SK-N-MC (cell line): ENCODE data around the gene CCR4.

ENCODE experiments used
- DNase-seq: peaks from one replicate; pipeline ENCODE4 v3.0.0-alpha.2; 2011; ENCODE audit warnings: low read depth, low spot score
- H3K27ac ChIP-seq: fragments of 200-600 bp; sonication (generic); 2 replicates; pipeline ENCODE4 v1.5.1; 2016; ENCODE audit warnings: mixed run types
- H3K36me3 ChIP-seq: fragments of 200-600 bp; sonication (generic); 2 replicates; pipeline ENCODE4 v1.6.1; 2017; ENCODE audit warnings: antibody characterized with exemption, low read length, mixed read lengths; ENCODE audit not compliant: insufficient read depth
- H3K4me3 ChIP-seq: fragments of 200-600 bp; sonication (generic); 2 replicates; pipeline ENCODE4 v1.5.1; 2016
- H3K9ac ChIP-seq: fragments of 200-600 bp; sonication (generic); 2 replicates; pipeline ENCODE4 v1.8.0; 2017; ENCODE audit warnings: mixed run types, mixed read lengths; ENCODE audit not compliant: insufficient read length
- H3K9me3 ChIP-seq: fragments of 200-600 bp; sonication (generic); 2 replicates; pipeline ENCODE4 v1.6.1; 2017; ENCODE audit warnings: low read depth, mild to moderate bottlenecking, antibody characterized with exemption, low read length, moderate library complexity, mixed read lengths
- EZH2 ChIP-seq: fragments of 200-600 bp; sonication (generic); IDR thresholded peaks from one replicate; pipeline ENCODE4 v1.6.1; 2017; ENCODE audit warnings: antibody characterized with exemption
- FOXP2 ChIP-seq: optimal IDR thresholded peaks from 2 replicates; pipeline ENCODE3; 2011; ENCODE audit warnings: mild to moderate bottlenecking, moderate library complexity; ENCODE audit not compliant: insufficient read depth; ENCODE audit errors: extremely low read length, control extremely low read depth
- POLR2AphosphoS5 ChIP-seq: IDR thresholded peaks from 2 replicates; pipeline ENCODE4 v1.6.1; 2012; ENCODE audit warnings: mild to moderate bottlenecking, low read depth, low read length, borderline replicate concordance

The CCR4 gene

GRCh38 chr3:32991781-32992180 lies 40.3 kb downstream of the CCR4 start:
- Histone ChIP-seq H3K27ac (no peak overlapping the region), H3K4me3 (no peak overlapping the region), H3K36me3 (no peaks in the 10 kb centered on the region), H3K9me3 (no peaks in the 10 kb centered on the region), H3K9ac (no peak overlapping the region)
- no peak for DNase-seq
- TF ChIP-seq FOXP2 (no peak), EZH2 (no peak), POLR2AphosphoS5 (no peak)

GRCh38 chr3:32992310-32992686 lies 40.9 kb downstream of the CCR4 start:
- Histone ChIP-seq H3K27ac (no peak overlapping the region), H3K36me3 (no peaks in the 10 kb centered on the region), H3K4me3 (no peak overlapping the region), H3K9me3 (no peaks in the 10 kb centered on the region), H3K9ac (no peak overlapping the region)
- no peak for TF ChIP-seq FOXP2
- no peak for DNase-seq

GRCh38 chr3:32994045-32994444 lies 42.6 kb downstream of the CCR4 start:
- H3K36me3 ChIP-seq, result no peaks in the 10 kb centered on the region
- no peak overlapping the region for H3K9ac ChIP-seq
- TF ChIP-seq POLR2AphosphoS5 (no peak), EZH2 (no peak), FOXP2 (no peak)
- no peak overlapping the region for H3K4me3 ChIP-seq
- no peak overlapping the region for H3K27ac ChIP-seq
- no peak for DNase-seq
- no peaks in the 10 kb centered on the region for H3K9me3 ChIP-seq

- H3K36me3 ChIP-seq, result no peaks in the 10 kb centered on the region
- H3K4me3 ChIP-seq, result no peak overlapping the region
- TF ChIP-seq FOXP2 (no peak), EZH2 (no peak), POLR2AphosphoS5 (no peak)
- no peak for DNase-seq
- no peaks in the 10 kb centered on the region for H3K9me3 ChIP-seq
- no peak overlapping the region for H3K9ac ChIP-seq
- H3K27ac ChIP-seq, result no peak overlapping the region
These were observed 43.7 kb downstream of the CCR4 start for GRCh38 chr3:32995098-32995497.

- H3K9me3 ChIP-seq, result no peaks in the 10 kb centered on the region
- no peak overlapping the region for H3K27ac ChIP-seq
- H3K9ac ChIP-seq, result no peak overlapping the region
- H3K4me3 ChIP-seq, result no peak overlapping the region
- H3K36me3 ChIP-seq, result no peaks in the 10 kb centered on the region
- TF ChIP-seq FOXP2 (no peak), EZH2 (no peak), POLR2AphosphoS5 (no peak)
- no peak for DNase-seq
These were observed 44.8 kb downstream of the CCR4 start for GRCh38 chr3:32996048-32996754.

- Histone ChIP-seq H3K9ac (no peak overlapping the region), H3K36me3 (no peaks in the 10 kb centered on the region), H3K4me3 (no peak overlapping the region), H3K27ac (no peak overlapping the region), H3K9me3 (no peaks in the 10 kb centered on the region)
- no peak for DNase-seq
- TF ChIP-seq FOXP2, result no peak
- no peak for TF ChIP-seq EZH2
- TF ChIP-seq POLR2AphosphoS5, result no peak
These were observed 45.3 kb downstream of the CCR4 start for GRCh38 chr3:32996755-32997091.

GRCh38 chr3:32998631-32999451 lies 47.4 kb downstream of the CCR4 start:
- Histone ChIP-seq H3K9me3 (no peaks in the 10 kb centered on the region), H3K4me3 (no peak overlapping the region), H3K36me3 (no peaks in the 10 kb centered on the region), H3K27ac (no peak overlapping the region), H3K9ac (no peak overlapping the region)
- TF ChIP-seq EZH2, result no peak
- TF ChIP-seq FOXP2, result no peak
- no peak for TF ChIP-seq POLR2AphosphoS5
- DNase-seq, result no peak

- H3K9ac ChIP-seq, result no peak overlapping the region
- H3K4me3 ChIP-seq, result no peak overlapping the region
- no peaks in the 10 kb centered on the region for H3K36me3 ChIP-seq
- DNase-seq, result no peak
- TF ChIP-seq POLR2AphosphoS5 (no peak), FOXP2 (no peak), EZH2 (no peak)
- no peak overlapping the region for H3K27ac ChIP-seq
- no peaks in the 10 kb centered on the region for H3K9me3 ChIP-seq
These were observed 49.4 kb downstream of the CCR4 start for GRCh38 chr3:33000691-33001385.

GRCh38 chr3:33001889-33002288 lies 50.4 kb downstream of the CCR4 start:
- TF ChIP-seq EZH2 (no peak), POLR2AphosphoS5 (no peak), FOXP2 (no peak)
- Histone ChIP-seq H3K27ac (no peak overlapping the region), H3K9ac (no peak overlapping the region), H3K36me3 (no peaks in the 10 kb centered on the region), H3K4me3 (no peak overlapping the region), H3K9me3 (no peaks in the 10 kb centered on the region)
- DNase-seq, result no peak
